Measurements from ENCODE around the gene COL23A1. TPM values are rescaled to one million over a fixed set of nuclear protein-coding genes. Genes with fewer than 3 reads are reported as not detected.

COL23A1 gene
- 0.05 TPM in 1 of 2 replicates, not detected in the other for total RNA-seq

DNA sequence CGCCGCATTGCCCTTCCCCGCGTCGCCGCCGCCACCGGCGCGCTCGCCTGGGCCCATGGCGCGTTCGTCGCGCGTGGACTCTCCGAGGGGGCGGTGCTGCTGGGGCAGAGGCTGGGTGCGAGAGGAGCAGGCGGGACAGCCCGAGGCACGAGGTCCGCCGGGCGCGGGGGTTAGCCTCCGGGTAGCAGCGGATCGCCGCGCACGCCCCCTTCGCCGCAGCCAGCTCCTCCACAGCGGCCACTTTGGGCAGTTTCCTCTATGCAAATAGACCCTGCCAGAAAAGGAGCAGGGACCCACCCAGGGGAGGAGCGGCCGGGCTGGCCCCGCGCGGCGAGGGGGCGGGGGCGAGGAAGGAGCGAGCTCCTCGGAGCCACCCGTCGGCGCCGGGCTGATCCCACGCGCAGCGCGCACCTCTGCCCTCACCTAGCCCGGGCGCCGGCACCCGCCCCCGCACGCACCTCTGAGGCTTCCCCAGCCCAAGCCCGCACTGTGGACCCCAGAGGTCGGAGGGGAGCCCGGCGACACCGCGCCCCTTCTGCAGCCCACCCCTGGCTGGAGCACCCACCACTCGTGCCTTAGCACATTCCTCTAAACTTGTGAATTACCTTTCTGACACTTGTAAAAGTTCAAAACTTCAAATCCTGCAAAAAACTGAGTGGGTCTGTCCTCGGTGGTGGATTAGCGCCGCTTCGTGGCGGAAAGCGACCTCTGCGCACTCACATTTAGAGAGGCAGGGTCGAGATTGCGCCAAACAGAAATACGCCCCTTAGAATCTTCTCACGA lies at the start of gene COL23A1:
Gene COL23A1, minus strand, starts transcription at position 253 of the 783 bp plus-strand sequence.
- DNase-seq (ENCODE audit: extremely low read depth, low read depth, low spot score): peak; percentile 16

DNA sequence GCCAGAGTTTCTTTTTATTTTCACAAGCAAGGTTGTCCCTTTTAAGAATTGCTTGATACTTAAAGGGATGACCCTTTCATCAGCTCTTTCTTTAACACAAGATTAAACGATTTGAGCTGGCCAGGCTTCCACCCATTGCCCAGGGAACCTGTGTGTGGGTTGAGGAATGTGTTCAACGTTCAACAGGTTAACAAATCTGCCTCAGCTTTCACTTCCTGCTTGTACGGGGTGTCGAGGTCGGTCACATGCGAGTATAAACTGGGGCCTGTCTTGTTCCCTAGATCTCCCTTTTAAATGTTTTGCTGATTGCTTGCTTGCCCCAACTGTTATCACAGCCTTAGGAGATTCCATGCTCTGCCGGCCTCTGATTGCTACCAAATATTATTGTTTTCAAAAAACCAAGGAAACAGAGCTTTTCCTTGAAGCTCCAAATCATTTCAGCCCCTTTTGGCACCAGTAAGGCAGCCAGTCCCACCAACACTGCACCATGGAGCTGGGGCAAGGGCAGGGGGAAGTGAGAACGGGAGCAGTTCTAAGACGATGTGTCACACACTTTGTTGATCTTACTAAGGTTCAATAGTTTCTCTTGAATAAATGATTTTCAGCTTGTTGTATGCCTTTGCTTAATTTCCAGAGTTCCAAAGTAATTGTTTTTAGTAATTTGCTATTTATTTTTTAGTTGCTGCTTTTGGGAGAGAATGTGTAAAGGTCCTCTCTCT lies 47.3 kb upstream of the COL23A1 start:
- DNase-seq (ENCODE audit: extremely low read depth, low read depth, low spot score): no peak

DNA sequence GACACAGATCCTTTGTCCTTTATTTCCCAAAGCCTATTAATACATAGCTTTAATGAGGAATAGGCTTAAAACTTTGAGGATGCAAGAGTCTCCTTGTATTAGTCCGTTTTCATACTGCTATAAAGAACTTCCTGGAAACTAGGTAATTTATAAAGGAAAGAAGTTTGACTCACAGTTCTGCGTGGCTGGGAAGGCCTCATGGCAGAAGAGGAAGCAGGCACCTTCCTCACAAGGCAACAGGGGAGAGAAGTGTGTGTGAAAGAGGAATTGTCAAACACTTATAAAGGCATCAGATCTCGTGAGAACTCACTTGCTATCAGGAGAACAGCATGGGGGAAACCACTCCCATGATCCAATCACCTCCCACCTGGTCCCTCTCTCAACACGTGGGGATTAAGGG lies 42.1 kb upstream of the COL23A1 start:
- DNase-seq (ENCODE audit: extremely low read depth, low read depth, low spot score): no peak

DNA sequence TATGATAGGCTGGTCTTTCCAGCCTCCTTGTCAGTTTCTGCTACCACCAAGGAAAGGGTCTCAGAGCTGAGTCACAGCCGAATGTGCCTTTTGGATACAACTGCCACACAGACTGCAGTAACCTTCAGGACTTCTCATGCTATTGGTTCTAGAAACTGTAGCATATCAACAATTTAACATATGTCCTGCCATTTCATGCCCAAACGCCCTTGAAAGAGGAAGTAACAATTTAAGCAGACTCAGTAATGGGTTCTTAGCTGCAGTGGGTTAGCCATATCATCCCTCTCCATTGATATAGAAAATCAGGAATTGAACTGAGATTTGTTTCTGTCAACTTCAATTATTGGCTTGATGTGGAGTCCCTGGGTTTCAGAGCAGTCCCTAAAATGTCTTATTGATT lies 40.8 kb upstream of the COL23A1 start:
- DNase-seq (ENCODE audit: extremely low read depth, low read depth, low spot score): no peak

DNA sequence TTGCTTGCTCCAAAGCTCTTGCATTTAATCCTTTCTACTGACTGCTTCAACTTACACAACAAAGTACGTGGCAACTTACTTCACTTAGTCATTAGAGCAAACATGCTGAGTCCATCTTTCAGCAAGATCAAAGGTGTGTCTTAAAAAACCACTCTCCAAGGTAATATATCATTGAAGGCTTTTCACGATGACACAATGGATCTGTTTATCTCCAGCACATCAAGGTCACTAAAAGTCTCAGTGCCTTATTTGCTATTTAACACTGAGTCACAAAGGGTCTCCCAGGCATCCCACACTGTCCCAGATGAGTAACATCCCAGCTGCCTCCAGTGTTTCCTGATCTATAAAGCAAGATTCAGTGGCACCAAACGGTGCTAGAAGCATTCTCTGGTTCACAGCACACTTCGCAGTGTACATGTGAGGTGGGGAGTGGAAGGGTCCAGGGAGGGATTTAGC lies 40.3 kb upstream of the COL23A1 start:
- DNase-seq (ENCODE audit: extremely low read depth, low read depth, low spot score): no peak

DNA sequence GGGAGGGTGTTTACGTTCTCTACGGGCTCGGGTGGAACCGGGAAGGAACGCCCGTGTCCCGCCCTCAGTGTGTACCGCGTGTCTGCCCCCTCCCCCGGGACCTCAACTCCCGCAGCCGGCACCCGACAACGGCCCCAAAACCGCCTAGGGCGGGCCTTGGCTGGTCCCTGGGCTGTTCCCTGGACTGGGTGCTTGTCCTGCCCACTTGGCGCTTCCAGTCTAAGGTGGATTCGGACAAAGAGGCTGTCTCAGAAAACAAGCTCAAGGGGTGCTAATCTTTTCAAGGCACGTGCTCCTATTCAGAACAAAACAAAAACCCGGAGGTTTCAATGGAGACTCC lies 37.0 kb upstream of the COL23A1 start:
- no peak for DNase-seq (ENCODE audit: extremely low read depth, low read depth, low spot score)

DNA sequence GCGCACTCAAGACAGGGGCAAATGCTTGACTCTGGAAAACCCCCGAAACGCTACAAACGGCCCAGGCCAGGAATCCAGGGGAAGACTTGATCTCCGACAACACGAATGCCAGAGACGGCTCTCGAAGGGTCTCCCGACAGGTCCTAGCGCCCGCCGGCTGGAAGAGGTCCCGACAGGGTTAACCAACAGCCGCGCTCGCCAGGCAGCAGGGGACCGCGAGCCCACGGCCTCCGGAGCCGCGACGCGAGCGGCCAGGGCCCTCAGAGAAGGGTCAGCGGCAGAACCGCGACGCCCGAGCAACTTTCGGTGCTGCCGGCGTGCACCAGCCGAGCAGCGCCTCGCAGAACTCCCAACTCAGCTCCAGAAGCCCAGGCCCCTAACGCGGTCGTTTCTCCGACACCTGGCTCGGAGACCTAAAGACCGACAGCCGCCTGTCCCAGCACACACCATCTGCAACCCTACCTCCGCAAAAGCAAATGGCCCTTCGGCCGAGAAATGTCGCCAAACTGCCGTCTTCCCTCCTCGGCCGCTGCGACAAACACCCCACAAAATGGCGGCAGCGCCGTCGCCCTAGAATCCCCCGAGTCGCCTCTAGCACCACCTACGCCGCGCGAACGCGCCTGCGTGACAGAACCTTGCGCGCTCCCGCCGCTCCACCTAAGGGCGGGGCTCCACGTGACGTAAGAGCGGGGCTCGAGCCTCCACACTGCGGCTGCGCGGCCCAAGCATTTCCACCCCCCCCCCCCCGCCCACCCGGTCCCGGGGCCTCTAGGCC lies 36.5 kb upstream of the COL23A1 start, which contains the start of gene CLK4:
Gene CLK4, minus strand, starts transcription at position 567 of the 775 bp plus-strand sequence. CDS start 3,634 bp downstream, outside the sequence.
- DNase-seq (ENCODE audit: extremely low read depth, low read depth, low spot score): no peak

DNA sequence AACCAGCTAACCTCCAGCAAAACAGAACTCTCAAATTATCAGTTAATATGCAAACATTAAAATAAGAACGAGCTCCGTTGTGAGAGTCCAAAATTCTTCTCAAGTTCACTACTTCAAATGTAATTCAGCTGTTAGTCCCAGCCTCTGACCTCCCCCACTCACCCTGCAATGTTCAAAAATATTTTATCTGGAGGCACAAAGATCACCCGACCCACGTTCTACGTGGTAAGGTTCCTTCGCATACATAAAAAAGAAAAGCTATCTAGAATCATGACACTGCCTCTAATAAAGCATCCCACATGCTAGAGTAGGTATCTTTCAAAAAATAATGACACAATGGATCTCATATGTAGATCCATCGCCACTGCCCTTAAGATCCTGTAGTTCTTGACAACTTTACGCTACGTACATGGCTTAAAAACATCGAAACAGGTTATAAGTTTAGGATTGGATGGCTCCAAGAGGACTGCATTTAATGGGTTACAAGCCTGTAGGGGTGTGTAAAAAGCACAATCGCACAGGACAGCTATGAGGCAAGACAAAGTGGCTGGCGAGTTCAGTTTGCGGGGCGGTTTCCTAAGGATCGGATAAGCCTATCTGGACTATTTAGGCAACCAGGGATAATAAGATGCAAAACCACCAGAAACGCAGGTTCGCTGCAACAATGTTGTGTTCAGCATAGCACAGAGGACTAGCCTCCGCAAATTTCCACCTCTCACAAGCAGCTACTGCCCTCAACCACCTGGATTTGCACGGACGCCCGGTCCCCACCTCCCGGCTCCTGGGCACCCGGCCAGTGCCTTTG lies 35.7 kb upstream of the COL23A1 start:
- no peak for DNase-seq (ENCODE audit: extremely low read depth, low read depth, low spot score)

DNA sequence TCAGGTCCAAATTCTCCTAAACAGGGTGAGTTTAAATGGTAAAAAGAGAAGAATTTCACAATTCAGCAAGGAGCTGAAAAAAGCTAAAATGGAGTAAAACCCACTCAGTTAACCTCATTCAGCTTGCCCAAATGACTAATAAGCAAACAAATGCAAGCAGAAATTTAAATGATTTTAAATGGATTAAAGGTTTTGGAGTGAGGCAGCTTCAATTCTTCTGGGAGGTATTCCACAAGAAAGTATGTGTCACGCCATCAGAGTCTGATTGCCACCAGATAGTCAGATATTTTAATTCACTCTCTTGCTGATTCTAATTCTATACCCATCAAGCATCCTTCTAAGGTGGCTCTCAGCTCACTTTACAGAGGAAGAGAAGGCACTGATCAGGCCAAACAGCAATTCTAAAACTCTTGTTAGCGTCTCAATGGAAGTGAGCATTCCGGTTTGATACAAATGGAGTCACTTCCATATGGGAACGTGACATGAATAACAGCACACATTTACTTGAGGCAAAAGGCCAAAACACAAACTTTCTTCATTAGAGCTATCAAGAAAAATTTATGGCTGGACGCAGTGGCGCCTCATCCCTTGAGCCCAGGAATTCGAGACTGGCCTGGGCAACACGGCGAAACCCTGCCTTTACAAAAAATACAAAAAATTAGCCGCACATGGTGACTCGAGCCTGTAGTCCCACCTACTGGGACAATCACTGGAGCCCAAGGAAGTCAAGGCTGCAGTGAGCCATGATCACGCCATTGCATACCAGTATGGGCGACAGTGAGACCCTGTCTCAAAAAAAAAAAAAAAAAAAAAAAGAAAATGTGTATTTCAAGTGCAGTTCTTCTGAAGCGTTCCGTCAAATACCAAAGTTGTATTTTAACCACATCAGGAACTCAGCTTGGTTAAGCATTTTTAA lies 34.7 kb upstream of the COL23A1 start:
- DNase-seq (ENCODE audit: extremely low read depth, low read depth, low spot score): no peak

DNA sequence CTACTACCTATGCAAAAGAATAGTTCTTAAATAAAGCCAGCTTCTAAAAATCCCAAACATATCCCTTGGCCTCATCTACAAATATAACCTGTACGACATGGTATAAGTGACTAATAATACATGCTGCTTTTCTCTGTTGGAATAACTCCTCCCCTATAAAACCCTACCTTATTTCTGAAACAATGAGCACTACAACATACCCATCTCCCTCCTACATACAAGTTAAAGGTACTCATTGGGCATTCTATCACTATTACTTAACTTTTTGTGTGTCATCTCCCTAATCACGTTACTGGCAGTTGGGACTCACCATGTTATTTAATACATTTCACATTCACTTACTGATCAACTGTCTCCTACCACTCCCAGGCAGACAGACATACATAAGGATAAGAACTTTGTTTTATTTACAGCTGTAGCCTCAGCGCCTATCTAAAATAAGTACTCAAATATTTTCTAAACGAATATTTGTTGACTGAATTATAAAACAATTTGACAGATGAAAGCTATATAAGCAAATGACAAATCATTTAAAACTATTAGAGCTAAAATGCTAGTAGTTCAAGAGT lies 32.6 kb upstream of the COL23A1 start:
- DNase-seq (ENCODE audit: extremely low read depth, low read depth, low spot score): no peak

DNA sequence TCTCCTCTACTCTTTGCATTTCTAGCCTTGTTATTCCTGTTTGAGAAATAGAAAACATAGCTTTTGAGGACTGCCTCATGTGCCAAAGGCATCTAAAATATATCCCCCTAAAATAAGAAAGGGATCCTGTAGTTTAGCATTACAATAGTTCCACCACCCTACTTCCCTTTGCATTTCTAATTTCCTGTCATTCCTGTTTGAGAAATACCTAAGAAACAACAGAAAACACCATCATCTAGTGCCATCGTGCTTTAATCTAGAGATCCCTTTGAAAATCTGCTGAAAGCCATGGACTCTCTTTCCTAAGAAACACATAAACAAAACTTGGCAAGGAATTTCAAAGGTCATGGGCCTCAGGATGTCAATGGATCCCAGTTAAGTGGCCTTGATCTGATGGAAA lies 29.2 kb upstream of the COL23A1 start:
- no peak for DNase-seq (ENCODE audit: extremely low read depth, low read depth, low spot score)

DNA sequence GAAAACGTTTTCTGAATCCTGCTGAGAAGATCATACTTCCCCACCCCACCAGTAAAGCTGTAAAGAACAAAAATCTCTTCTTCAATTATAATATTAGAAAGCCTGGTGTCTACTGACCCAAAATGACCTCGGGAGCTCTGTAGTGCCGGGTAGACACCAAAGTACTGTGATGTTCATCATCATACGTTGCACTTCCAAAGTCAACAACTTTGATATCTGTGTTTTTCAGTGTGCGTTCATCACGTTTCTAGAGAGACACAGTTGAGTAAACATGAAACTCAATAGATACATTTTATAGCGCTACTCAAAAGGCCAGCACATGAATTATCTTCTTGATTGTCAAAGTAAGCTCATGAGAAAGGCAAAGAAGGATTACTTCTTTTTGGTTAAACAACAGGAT lies 22.1 kb upstream of the COL23A1 start:
- no peak for DNase-seq (ENCODE audit: extremely low read depth, low read depth, low spot score)

DNA sequence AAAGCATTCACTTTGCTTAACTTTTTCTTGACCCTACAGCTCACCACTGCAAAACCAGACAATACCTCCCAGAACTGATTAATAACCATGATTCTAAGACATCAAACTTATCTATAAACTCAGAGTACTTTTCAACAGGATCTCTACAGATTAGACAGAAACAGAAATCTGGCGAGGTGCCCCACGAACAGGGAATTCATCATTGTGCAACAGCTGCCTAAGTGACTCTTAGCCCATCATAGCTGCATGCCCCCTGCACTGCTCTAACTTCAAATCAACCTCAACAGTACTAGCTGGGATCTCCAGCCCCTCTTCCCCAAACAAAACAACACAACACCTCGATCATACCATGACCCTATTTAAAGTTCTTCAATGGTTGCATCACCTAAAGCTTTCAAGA lies 16.1 kb upstream of the COL23A1 start:
- DNase-seq (ENCODE audit: extremely low read depth, low read depth, low spot score): no peak

DNA sequence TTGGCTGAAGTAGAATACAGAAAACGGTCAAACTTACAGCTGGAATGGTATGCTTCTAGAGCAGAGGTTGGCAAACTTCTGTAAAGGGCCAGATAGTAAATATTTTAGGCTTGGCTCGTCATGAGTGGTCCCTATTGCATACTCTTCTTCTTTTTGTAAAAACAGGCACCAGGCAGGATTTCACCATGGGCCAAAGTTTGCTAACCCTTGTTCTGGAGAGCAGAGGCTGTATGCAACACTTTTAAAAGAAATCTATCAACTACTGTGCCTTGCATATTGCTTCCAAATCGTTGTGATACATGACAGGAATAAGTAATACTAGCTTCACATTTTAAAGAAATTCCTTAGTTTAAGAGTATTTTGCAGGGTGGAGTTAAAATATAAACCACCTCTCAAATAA lies 15.6 kb upstream of the COL23A1 start:
- DNase-seq (ENCODE audit: extremely low read depth, low read depth, low spot score): no peak

DNA sequence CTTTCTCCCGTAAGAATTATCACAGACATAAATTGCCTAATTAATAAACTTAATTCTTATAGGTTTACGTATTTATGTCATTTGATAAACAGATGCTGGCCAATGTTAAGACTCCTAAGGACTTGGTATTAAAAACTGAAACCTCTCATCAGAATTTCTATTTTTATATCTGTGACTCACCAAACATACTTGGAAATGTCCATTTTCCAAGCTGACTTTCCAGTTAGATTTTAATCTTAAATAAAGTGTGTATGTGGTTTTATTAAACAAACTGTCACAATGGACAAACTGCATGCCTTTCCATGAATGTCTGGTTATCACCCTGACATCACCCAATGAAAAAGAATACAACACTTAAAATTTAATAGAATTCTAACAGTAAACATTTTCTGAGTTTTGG lies 12.6 kb upstream of the COL23A1 start:
- no peak for DNase-seq (ENCODE audit: extremely low read depth, low read depth, low spot score)

DNA sequence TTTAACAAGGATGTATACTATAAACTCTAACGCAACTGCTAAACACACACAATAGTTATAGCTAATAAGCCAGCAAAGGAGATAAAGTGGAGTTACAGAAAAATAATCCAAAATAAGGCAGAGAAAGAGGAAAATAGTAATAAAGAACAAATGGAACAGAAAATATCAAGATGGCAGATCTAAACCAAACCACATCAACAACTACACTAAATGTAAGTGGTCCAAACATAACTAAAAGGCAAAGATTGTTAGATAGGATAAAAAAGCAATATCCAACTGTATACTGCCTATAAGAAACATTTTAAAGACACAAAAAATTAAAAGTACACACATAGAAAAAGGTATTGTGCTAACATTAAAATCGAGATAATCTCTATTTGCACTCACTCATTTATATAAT lies 5.6 kb upstream of the COL23A1 start:
- DNase-seq (ENCODE audit: extremely low read depth, low read depth, low spot score): no peak

DNA sequence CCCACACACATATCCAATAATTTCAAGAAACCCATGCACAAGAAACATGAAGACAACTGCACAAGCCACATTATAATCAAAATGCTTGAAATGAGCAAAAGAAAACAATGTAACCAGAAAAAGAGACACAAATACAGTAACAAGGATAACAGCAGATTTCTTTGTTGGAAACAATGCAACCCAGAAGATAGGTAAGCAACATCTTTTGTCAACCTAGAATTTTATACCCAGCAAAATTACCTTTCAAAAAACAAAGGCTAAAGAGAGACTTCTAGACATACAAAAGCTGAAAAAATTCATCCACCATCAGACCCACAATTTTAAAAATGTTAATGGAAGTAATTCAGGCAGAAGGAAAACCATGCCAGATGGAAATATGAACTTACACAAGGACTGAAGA lies 5.0 kb upstream of the COL23A1 start:
- DNase-seq (ENCODE audit: extremely low read depth, low read depth, low spot score): no peak

DNA sequence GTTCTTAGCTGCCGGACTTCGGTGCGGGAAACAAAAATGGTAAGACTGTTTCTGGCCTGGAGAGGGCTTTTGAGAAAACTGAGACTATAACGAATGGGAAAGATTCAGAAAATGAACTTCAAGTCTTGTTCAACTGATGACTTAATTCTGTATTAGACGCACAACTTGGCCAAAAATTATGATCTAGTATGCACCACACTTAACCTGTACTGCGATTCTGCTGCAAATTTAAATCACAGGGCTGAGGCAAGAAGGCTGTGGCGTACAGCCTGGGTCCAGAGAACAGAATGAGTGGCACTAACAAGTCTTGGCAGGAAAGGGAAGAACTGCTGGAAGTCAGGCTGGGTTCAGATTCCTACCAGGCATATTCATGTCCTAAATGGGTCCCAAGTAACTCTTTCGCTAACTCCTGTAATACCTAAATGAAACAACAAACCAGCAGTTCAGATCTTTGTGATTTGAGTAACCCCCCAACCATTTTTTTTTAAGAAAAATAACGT lies 781 bp upstream of the COL23A1 start:
- no peak for DNase-seq (ENCODE audit: extremely low read depth, low read depth, low spot score)
